ENCODE data around the gene LY86. TPM values are rescaled to one million over a fixed set of nuclear protein-coding genes. Genes with fewer than 3 reads are reported as not detected.

The LY86 gene
- total and polyA plus RNA-seq, 10 of the 15 experiments (the other 5 are each of a cell fraction or from before 2014, with no cell fraction given): 68.2 to 457 (median 128) TPM

- TF ChIP-seq PBX3 (IDR thresholded peaks at IDR 0.05; ENCODE audit: insufficient replicate concordance, low read depth, low read length): no peak
- TF ChIP-seq SUZ12 (IDR thresholded peaks at IDR 0.05; ENCODE audit: unreplicated experiment): no peak
- TF ChIP-seq DPF2 (IDR thresholded peaks at IDR 0.05): no peak
- TF ChIP-seq MEF2A (IDR thresholded peaks at IDR 0.05; ENCODE audit: insufficient read depth, low read depth, low read length): no peak
These were observed 35.9 kb downstream of the LY86 start (continued) for GRCh38 chr6:6624269-6624990.

DNA sequence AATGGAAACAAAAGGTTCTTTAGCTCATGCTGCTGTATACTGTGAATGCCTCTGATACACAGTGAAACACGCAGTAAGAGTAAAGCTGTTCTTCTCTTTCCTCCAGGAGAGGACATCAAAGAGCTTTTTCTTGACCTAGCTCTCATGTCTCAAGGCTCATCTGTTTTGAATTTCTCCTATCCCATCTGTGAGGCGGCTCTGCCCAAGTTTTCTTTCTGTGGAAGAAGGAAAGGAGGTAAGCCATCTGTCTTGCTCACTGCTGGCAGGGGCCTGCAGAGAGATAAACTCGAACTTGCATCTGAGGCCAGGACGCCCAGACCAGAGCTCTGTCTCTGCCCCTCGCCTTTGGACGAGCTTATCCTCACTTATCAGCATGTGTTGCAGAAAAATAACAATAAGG is 37.7 kb downstream of the LY86 start:
- SMC1A ChIA-PET (ENCODE audit: uncharacterized antibody, unreplicated experiment): interaction anchor here (0.8 to 3.3 kb wide), 5 partner anchors 13 to 34 kb away, joined by 3 to 9 read pairs (median 4); no protein-coding TSS in a partner anchor
- BruUV-seq (replicated peaks): no TSS peak

More for the DNA sequence above, 37.7 kb downstream of the LY86 start:
- no peaks in the 10 kb centered on the region for H4K20me1 ChIP-seq (ENCODE audit: control insufficient read depth, insufficient read depth)
- FAIRE-seq (no peak), DNase-seq (ENCODE audit: low read depth, low spot score) (no peak), ATAC-seq (no peak)
- intact Hi-C loops (cut with micrococcal nuclease; ENCODE audit: unreplicated experiment): no loop called here
- H3K9me3 ChIP-seq (replicated peaks; ENCODE audit: control insufficient read depth, insufficient read depth, low read length): no peaks in the 10 kb centered on the region
- no peaks in the 10 kb centered on the region for H3K4me1 ChIP-seq (ENCODE audit: control insufficient read depth, insufficient read depth, low read length)
- 100% methylated on average over 6 of the region's 6 CpGs for WGBS (ENCODE audit: insufficient coverage, insufficient replicate concordance, low lambda C conversion rate, missing lambda C conversion rate)
- no peak overlapping the region for H3K27ac ChIP-seq (ENCODE audit: control insufficient read depth, insufficient read depth)
- TF ChIP-seq NR2C1 (IDR thresholded peaks at IDR 0.05) (no peak), ZNF24 (IDR thresholded peaks at IDR 0.05) (no peak), BHLHE40 (IDR thresholded peaks at IDR 0.05; ENCODE audit: borderline replicate concordance in 1 of 2, low read depth in 2 of 2, low read length in 1 of 2) (no peak), LARP7 (IDR thresholded peaks at IDR 0.05) (no peak), POU2F2 (IDR thresholded peaks at IDR 0.05; ENCODE audit: borderline replicate concordance, low read depth, low read length) (no peak), NFIC (IDR thresholded peaks at IDR 0.05; ENCODE audit: low read depth, low read length) (no peak), DPF2 (IDR thresholded peaks at IDR 0.05) (no peak), SP1 (IDR thresholded peaks at IDR 0.05; ENCODE audit: low read depth, low read length) (no peak), FOXM1 (IDR thresholded peaks at IDR 0.05; ENCODE audit: low read depth, low read length) (no peak)
- TF ChIP-seq, protein P1, sequence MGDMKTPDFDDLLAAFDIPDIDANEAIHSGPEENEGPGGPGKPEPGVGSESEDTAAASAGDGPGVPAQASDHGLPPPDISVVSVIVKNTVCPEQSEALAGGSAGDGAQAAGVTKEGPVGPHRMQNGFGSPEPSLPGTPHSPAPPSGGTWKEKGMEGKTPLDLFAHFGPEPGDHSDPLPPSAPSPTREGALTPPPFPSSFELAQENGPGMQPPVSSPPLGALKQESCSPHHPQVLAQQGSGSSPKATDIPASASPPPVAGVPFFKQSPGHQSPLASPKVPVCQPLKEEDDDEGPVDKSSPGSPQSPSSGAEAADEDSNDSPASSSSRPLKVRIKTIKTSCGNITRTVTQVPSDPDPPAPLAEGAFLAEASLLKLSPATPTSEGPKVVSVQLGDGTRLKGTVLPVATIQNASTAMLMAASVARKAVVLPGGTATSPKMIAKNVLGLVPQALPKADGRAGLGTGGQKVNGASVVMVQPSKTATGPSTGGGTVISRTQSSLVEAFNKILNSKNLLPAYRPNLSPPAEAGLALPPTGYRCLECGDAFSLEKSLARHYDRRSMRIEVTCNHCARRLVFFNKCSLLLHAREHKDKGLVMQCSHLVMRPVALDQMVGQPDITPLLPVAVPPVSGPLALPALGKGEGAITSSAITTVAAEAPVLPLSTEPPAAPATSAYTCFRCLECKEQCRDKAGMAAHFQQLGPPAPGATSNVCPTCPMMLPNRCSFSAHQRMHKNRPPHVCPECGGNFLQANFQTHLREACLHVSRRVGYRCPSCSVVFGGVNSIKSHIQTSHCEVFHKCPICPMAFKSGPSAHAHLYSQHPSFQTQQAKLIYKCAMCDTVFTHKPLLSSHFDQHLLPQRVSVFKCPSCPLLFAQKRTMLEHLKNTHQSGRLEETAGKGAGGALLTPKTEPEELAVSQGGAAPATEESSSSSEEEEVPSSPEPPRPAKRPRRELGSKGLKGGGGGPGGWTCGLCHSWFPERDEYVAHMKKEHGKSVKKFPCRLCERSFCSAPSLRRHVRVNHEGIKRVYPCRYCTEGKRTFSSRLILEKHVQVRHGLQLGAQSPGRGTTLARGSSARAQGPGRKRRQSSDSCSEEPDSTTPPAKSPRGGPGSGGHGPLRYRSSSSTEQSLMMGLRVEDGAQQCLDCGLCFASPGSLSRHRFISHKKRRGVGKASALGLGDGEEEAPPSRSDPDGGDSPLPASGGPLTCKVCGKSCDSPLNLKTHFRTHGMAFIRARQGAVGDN (IDR thresholded peaks at IDR 0.05): no peak
- no peaks in the 10 kb centered on the region for H3K79me2 ChIP-seq (ENCODE audit: control insufficient read depth, insufficient read depth, low read length)
- ChIA-PET CTCF (interaction anchor here (0.9 to 1.5 kb wide), 3 partner anchors 11 to 16 kb away, joined by 3 read pairs; no protein-coding TSS in a partner anchor), RAD21 (ENCODE audit: unreplicated experiment) (interaction anchor here (1.0 kb wide), 1 partner anchor 51 kb away, joined by 3 read pairs; no protein-coding TSS in a partner anchor), POLR2A (no interaction called here)
- H3K4me2 ChIP-seq (ENCODE audit: control insufficient read depth, insufficient read depth): no peak overlapping the region
- H3K4me3 ChIP-seq: no peak overlapping the region
- no peak overlapping the region for H2AFZ ChIP-seq (ENCODE audit: control insufficient read depth, low read depth, low read length)
- H3K27me3 ChIP-seq (replicated peaks in 1 of 2; ENCODE audit: control insufficient read depth in 2 of 2, insufficient read depth in 2 of 2, low read length in 1 of 2): no peaks in the 10 kb centered on the region
- no peak overlapping the region for H3K9ac ChIP-seq (ENCODE audit: control insufficient read depth, insufficient read depth, low read length)
- in situ Hi-C loops (cut with MboI): no loop called here
- H3K36me3 ChIP-seq (ENCODE audit: control insufficient read depth in 2 of 2, insufficient read depth in 2 of 2, low read length in 1 of 2): peaks cover 10 to 11% of the 10 kb centered on the region in 2 experiments

Data from GM12878 (cell line).